Mesenteric fat pad (tissue), 1 donor: ENCODE results near the gene S100A7A. TPM values are rescaled to one million over a fixed set of nuclear protein-coding genes. Genes with fewer than 3 reads are reported as not detected.
"Not testable (repeated sequence)": the region's sequence is repeated elsewhere in the genome, so short reads cannot be mapped to it uniquely, and the experiment has no call there.

Experiments
- DNase-seq: peaks from one replicate; pipeline ENCODE4 v3.0.0-alpha.2; 2020; ENCODE audit warnings: low spot score
- total RNA-seq: library from RNA; stranded (reverse); fragmentation: NEBNext Ultra II Directional; extraction: Animal tissue kit (Norgen Biotek cat#: 25700); gene quantifications from one replicate; pipeline ENCODE4 v1.2.1, GENCODE V29; 2021
- donor health status: DM: yes; HTN: yes; CAD: no.

Gene S100A7A
- total RNA-seq, 1 donor from 2014 or later, result not detected

DNA sequence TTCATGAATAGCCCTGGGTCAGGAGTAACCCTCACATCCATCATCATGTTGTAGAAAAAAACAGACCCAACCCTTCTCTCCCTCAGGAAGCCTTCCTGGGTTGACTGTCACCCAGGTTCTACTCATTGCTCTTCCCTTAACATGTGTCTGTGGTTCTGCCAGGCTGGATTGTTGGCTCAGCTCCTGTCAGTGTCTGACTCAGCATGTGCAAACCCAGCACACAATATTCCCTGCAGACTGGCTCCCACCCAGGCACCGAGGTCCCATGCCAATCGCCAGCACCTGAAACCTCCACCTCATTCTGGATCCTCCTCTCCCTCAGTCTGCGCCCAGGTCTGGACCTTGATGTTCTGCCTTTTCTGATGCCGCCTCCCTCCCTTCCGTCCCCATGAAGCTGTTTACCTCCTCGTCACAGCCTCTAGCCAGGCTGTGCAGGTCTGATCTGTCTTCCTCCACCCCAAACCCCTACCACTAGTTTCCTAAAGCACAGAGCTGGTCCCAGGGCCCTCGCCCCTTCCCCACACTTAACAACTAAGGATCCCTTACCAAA is 21.1 kb upstream of the S100A7A start:
- no peak for DNase-seq

DNA sequence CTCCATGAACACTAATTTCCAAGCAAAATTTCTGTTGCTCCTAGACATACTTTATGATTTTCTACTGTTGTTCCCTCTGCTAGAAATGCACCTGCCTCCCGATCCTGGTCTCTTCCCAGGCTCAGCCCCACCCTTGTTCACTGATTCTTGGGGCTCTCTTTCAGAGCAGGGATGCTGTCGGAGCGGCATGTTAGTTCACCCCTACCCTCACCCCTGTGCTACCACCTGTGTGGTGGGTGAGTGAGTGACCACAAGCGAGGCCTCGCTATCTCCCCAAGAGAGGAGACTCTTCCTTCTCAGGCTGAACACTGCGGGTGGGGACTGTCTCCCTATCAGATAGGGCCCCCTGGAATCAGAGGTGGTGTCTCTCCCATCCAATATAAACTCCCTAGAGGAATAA is 20.5 kb upstream of the S100A7A start:
- DNase-seq, result no peak

DNA sequence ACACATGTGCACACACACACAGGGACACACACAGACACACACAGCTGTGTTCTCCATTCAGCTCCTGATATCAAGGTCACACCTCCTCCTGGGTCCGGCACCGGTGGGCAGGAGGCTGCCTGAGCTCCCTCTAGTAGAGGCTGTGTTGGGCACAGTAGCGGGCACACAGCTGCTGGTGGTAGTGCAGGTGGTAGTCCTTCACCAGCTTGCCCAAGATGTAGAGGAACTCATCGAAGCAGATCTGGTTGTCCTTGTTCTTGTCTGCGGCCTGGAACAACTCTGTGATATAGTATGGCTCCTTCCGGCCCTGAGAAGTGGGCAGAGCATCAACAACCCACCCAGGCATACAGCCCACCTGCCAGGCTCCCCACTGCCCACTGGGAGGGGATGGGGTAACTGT is 19.9 kb upstream of the S100A7A start:
- DNase-seq, result no peak

DNA sequence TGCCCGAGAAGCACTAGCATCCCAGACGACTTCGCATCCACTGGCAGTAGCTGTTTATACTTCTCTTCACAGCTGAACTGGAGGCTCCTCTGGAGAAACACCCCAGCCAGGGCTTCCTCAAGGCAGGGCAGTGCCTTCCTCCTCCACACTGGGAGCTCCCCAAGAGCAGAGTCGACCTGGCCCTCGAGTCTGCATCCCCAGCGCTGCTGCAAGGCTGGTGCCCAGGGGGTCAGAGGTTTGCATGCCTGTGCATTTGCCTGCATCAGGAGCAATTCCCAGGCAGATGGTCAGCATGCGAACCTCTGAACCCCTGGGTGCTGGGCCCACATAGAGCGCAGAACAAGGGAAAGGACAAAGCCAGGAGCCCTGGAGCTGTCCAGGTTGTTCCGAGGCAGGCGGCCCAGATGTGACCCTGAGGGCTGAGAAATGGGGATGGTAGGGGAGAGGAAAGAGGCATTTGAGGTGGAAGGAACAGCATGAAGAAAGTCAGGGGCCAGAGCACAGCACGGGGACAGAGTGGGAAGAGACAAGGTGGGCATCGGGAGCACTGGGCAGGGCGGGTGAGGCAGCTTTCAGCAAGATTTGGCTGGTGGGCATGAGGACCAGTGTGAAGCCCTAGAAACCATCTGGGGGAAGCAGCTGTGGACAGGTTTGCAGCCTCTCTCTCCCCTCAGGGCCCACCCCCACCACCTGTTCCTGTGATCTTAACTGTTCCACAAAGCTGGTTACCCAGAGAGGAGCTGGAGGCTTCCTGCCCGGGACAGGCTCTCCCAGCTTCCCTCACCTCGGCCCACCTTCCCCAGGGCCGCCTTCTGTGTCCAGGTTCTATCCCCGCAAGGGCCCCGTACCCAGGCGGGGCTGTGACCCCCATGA is 19.0 kb upstream of the S100A7A start:
- DNase-seq, result no peak

DNA sequence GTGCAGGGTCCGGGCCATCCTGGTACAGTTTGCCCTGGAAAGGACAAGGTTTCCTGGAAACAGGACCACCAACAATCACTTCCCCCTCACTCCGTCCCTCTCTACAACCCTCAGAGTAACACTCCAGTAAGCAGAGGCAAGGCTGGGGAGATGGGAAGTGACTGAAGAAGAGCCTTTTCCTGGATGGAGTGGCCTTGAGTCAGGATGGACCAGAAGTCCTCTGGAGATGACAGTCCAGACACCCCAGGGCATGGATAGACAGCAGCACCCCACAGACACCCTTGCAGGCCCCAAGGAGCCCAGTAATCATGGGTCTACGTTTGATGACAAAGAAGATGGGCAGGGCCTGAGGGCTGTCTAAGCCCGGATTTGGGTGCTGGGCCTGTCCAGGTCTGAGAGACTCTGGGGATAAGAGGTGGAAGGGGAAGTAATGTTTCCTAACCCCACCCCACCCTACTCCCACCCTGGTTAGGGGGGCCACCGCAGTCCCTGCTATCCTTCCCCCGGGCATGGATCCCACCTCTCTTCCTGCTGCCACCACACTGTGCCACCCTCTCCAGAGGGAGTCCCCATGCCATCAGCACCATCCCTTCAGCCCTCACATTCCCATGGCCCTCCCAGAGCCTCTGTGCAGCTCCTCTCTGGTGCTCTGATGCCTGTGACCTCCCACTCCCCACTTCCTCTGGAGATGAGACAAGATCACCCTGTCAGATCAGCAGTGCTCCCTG is 18.2 kb upstream of the S100A7A start:
- no peak for DNase-seq

DNA sequence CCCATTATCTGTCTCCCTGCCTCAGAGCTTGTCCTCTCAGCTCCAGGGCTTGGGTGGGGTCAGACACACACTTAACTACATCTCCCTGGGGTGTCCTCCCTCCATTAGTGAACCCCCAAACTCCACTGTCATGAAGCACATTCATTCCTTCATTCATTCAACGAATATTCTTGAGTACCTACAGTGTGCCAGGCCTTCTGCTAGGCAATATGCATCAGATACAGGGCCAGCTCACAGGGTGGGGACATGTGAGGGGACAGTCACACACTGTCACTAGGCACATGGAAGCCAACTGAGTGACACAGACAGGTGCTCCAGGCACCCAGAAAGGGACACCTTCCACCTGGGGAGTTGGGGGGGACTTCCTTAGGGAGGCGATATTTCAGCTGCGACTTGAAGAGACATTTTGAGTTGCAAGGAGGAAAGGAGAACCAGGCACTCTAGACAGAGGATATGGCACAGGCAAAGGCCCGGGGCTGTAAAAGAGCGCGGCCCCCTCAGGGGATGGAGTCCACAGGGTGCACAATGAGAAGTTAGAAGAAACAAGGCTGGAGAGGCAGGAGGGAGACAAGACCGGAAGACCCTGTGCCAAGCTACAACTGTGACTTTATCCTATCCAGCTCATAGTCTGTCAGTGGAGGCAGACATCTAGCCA is 16.8 kb upstream of the S100A7A start:
- no peak for DNase-seq

DNA sequence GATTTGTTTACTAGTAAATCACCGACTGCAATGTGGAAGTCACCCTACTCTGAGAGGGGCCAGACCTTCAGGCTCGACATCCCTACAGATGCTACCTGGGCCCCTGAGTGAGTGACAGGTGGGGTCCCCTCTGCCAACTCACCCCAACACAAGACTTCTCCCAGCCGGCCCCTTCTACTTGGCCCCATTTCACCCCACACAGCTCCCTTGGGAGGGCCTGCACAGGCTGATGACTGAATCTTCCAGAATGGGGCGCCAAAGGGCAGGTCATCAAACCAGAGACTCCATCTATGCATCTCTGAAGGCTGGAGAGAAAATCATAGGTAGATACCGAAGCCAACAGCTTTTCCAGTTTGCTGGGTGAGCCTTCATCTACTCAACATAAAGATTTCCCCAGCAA is 16.1 kb upstream of the S100A7A start:
- no peak for DNase-seq

DNA sequence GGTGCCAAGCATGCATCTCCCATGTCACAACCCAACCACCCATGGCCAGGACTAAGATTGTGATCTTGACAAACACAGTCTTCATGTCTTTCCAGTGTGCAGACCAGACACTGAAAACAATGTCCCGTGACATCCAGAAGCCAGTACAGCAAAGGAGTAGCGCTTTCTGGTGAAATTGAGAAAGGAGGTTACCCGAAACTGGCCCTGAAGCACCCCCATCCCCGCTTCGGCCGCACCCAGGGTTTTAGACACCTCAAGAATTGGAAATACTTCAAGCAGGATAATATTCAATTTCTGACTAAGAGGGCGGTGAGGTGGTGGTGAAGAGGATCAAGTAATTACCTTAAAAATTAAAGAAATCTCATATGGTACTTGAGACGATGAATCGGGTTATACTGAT is 14.9 kb upstream of the S100A7A start:
- no peak for DNase-seq

DNA sequence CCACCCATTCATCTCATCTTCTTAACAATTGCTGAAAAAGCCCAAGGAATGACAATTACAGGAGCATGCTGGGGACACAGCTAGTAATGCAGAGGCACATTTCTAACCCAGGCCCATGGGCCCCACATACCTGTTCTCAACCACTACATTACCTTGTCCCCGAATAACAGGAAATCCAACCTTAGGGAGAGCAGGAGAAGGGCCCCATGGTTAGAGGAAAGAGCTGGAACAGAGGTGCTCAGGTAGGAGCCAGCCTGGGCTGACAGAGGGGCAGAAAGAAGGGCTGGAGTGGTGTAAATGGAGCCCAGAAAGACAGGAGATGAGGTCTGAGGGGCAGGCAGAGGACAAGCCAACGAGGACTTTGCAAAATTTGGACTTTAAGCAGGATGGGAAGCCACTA is 14.1 kb upstream of the S100A7A start:
- no peak for DNase-seq

DNA sequence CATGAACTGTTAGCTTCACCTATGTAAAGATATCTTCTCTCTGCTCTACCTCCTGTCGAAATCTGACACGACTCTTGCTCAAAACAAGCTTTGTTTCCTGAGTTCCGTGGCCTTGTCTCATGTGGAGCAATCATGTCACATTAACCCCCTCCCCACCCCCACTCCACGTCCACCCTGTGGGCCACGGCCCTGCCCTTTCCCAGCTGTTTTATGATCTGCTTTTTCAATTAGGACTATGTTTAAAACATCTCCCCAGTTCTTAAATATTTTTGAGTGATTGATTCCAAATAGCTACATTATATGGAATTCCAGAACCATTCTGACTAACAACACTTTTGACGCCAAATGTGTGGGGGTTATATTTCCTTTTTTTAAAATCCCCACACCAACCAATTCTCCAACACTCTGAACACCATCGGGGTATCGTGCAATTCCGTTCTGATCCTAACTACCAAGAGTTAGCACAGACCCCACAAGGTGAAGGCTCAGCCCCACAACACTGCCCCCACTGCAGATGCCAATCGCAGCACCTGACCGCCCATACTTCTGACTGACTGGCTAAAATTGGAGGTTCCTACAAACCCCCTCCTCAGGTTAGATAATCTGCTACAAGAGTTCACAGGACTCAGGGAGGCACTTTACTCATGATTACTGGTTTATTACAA is 12.8 kb upstream of the S100A7A start:
- DNase-seq, result no peak

DNA sequence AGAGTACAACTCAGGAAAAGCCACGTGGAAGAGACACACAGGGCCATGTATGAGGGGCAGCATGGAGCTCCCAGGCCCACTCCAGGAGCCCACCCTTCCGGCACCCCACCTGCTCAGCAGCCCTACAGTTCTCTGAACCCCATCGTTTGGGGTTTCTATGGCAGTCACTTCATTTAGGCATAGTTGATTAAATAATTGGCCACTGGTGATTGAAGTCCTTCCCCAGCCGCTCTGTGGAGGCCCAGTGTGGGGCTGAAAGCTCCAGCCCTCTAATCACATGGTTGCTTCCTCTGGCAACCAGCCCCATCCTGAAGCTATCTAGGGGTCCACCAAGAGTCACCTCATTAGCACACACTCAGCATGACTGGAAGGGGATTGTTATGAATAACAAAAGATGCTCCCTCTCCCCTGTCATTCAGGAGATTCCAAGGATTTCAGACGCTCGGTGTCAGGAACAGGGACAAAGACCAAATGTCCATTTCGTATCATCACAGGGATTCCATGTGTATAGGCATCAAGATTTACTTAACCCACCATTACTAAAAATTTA is 12.2 kb upstream of the S100A7A start:
- DNase-seq, result no peak

DNA sequence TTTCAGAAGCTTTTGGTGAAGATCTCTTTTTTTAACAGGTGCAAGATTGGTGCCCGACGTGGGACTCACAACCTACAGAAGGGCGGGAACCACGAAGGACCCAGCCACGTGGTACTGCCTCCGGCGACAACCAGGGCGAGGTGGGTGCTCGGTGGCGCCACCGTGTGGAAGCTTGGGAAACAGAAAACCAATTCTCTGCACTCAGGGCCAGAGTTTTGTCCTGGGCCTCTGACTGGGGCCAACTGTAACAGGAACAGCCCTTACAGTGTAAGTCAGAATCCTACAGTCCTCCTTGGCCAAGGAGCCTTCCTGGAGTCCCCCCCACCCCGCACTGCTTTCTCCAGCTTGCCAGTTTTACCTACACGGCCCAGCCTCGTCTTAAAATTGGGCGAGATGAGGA is 11.6 kb upstream of the S100A7A start:
- DNase-seq, result no peak

DNA sequence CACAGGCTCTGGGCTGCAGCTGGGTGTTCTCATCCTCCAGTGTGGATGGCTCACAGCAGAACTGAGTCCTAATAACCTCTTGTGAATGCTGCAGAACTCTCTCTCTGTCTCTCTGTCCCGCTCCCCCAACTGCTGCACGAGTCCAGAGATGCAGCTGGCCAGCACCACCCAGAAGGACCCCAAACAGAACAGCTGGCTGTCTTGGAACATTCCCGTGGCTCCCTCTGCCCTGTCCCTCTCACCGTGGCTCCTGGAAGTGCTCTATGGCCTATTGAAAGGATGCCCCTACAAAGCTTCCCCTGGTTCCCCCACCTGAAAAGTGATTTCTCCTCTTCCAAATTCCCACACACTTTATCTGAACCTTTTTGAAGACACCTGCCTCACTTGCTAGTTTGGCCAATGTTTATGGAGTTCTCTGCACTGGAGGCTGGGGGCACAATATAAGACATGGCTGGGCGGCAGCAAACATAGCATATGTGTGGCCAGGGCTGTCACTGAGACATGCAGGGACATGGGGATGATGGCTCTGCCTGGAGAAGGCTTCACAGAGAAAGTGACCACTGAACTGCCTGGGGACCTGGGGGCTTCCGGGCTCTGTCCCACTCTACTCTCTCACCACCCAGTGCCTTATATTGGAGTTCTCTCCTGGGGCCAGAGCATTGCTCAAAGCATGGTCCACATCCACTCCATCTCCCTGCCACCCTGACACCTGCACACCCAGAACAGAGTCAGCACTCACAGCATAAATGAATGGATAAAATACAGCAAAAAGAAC is 10.3 kb upstream of the S100A7A start:
- peak; percentile 59 for DNase-seq

DNA sequence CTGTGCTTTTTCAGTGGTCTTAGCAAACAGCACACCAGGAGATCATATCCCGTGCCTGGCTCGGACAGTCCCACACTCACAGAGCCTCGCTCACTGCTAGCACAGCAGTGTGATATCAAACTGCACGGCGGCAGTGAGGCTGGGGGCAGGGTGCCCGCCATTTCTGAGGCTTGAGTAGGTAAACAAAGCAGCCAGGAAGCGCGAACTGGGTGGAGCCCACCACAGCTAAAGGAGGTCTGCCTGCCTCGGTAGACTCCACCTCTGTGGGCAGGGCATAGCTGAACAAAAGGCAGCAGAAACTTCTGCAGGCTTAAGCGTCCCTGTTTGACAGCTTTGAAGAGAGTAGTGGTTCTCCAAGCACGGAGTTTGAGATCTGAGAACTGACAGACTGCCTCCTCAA is 9.0 kb upstream of the S100A7A start:
- DNase-seq, result peak; percentile 45

DNA sequence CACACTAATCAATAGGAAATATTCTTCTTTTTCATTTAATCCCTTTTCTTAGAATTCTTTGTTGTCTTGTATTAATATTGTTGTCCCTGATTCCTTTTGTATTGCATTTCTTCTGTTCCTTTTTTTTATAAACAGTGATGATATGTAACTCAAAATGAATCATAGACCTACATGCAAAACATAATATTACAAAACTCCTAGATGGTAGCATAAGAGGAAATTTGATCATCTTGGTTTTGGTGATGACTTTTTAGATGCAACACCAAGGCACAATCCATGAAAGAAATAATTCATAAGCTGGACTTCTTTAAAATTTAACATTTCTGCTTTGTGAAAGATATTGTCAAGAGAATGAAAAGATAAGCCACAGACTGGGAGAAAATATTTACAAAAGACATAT is 2.4 kb upstream of the S100A7A start:
- DNase-seq, result not testable (repeated sequence)

DNA sequence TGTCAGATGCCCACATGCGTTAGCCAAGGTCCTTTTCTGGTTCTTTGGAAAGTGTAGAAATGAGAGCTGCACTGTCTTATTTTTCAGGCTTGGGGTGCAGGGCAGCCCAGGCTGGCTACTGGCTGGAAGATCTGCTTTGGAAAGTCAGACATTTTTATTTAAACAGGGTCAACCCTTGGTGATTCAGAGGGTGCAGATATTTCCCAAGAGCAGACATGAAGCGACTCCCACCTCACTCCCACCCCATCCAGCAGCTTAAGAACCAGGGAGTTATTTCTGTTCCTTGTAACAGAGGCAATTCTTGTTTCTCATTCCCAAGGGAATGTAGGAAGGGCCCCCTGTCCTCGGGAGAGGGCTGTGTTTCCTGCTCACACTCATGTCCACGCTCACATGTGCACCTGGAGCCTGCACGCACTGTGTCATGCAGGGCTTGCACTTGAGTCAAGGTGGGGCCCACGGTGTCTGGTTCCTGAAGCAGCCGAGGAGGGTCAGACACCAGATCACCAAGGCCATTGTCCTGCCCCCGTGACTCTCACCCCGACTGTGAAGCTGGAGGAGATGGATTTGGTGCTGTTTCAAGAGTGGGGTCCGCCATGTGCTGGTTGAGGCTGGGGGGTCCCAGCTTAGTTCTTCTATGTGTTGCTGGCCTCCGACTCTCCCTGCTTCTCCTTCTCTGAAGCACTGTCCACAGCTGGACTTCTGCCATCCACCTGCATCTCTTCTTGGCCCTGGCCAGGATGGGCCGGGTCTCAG is 992 bp downstream of the S100A7A start:
- DNase-seq, result peak; percentile 73

DNA sequence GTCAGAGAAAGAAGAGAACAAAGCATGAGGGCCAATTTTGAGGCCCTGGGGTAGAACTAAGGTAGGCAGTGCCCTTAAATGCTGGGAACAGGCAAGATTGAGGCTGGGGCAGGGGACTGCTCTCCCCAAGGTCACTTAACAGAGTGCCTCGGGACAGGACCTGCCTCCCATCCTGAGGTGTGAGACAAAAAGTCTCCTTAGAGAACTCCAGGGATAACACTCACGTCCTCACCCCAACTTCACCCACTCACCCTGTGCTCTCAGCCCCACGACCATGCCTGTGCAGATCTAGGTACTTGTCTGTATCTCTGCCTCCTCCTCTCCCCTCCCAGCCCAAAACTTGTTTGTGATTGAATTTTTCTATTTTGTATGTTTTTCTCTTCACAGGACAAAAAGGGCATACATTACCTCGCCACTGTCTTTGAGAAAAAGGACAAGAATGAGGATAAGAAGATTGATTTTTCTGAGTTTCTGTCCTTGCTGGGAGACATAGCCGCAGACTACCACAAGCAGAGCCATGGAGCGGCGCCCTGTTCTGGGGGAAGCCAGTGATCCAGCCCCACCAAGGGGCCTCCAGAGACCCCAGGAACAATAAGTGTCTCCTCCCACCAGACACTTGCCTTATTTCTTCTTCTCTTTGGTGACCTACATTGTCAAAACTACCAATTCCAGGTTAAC is 2.6 kb downstream of the S100A7A start:
- DNase-seq, result peak; percentile 72

DNA sequence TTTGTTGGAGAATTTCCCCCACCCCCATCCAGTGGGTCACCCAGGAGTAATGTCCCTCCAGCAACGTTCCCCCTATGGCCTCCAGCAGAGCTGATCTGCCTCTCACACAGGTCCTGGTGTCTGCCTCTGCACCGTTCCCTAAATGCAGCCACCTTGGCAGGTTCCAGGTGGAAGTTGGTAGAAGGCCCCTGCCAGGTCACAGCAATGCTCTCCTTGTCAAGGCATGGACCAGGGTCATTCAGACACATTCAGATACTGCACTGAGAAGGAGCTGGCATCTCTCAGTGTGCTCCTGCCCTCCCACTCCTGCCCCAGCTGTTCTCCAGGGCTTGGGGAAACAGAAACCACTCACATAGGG is 3.1 kb downstream of the S100A7A start:
- DNase-seq, result peak; percentile 53

DNA sequence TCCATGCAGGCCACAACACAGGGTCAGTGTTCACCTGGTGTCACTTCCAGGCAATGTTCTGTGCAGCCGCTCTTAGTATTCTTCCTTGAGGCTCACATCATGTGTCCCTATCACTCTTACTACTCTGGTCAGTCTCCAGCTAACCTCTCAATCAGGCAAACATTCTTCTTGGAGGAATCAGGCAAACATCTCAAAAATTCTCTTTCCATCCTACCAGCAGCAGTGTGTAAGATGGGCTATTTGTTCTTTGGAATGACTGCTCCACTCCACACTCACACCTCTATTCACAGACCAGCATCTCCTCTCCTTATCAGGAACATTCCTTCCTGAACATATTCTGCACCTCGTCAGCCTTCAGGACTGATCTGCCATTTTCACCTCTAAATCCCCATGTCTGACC is 4.0 kb downstream of the S100A7A start:
- no peak for DNase-seq
